Measurements from ENCODE around the gene GATC.

Gene GATC

GRCh38 chr12:120470150-120470784 is 24.0 kb downstream of the GATC start:
- DNase-seq = peak; percentile 65

GRCh38 chr12:120472521-120472920 is 26.3 kb downstream of the GATC start:
- DNase-seq = no peak

GRCh38 chr12:120473807-120474615 is 27.8 kb downstream of the GATC start:
- peak; percentile 38 for DNase-seq

- DNase-seq = no peak
Measured at GRCh38 chr12:120474616-120474960, 28.3 kb downstream of the GATC start.

- DNase-seq = no peak
Measured at GRCh38 chr12:120475643-120476042, 29.4 kb downstream of the GATC start.

- DNase-seq = no peak
Measured at GRCh38 chr12:120479458-120479857, 33.2 kb downstream of the GATC start.

- no peak for DNase-seq
Measured at GRCh38 chr12:120480211-120480610, 34.0 kb downstream of the GATC start.

- no peak for DNase-seq
Measured at GRCh38 chr12:120481022-120481767, 35.0 kb downstream of the GATC start.

GRCh38 chr12:120483621-120484020 is 37.4 kb downstream of the GATC start:
- no peak for DNase-seq

- peak; percentile 61 for DNase-seq
Measured at GRCh38 chr12:120485961-120486881, 40.0 kb downstream of the GATC start.

- peak; percentile 62 for DNase-seq
Measured at GRCh38 chr12:120487552-120487951, 41.3 kb downstream of the GATC start.

GRCh38 chr12:120488057-120488640 is 41.9 kb downstream of the GATC start:
- DNase-seq = no peak

GRCh38 chr12:120489018-120489417 is 42.8 kb downstream of the GATC start:
- no peak for DNase-seq

GRCh38 chr12:120490325-120490724 is 44.1 kb downstream of the GATC start:
- no peak for DNase-seq

GRCh38 chr12:120490833-120491512 is 44.7 kb downstream of the GATC start:
- no peak for DNase-seq

- DNase-seq = no peak
Measured at GRCh38 chr12:120495186-120495730, 49.0 kb downstream of the GATC start.

GRCh38 chr12:120495731-120496412 is 49.6 kb downstream of the GATC start, which contains the start of gene DYNLL1:
DYNLL1 (plus strand) TSS chr12:120496113; CDS start chr12:120496422, 309 bp downstream.
- DNase-seq = peak; percentile 99

GRCh38 chr12:120496413-120497340 is 50.4 kb downstream of the GATC start:
- peak; percentile 79 for DNase-seq

GRCh38 chr12:120497524-120498150 is 51.4 kb downstream of the GATC start:
- no peak for DNase-seq

Measured in NCI-H82 (cell line).